ENCODE results near the gene BAZ2A. TPM values are rescaled to one million over a fixed set of nuclear protein-coding genes. Genes with fewer than 3 reads are reported as not detected.

Gene BAZ2A
- total RNA-seq, 4 donors from 2014 or later, result 100.0 to 243 (median 129) TPM

DNA sequence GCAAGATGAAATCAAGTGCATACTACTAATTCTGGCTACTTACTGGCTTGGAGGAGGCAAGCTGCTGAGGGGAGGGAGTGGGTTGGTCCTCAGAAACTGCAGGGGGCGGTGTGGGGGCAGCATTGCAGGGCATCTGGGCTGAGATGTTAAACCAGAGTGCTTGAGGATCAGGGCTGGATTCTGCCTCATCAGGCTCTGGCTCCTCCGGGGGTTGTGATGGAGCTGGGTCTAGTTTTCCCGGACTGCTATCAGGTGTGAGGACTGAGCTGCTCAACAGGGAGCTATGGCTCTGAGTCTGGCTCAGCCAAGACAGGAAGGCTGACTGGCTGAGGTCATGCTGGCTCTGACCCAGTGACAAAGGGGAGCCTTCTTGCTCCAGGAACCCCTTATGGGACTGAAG, 28.6 kb downstream of the BAZ2A start:
- Histone ChIP-seq H3K4me3 (no peak overlapping the region), H3K36me3 (peaks cover 98% of the 10 kb centered on the region), H3K27ac (peak overlapping the region; percentile 43), H3K9me3 (no peaks in the 10 kb centered on the region), H3K4me1 (peaks cover 3% of the 10 kb centered on the region), H3K27me3 (no peaks in the 10 kb centered on the region)
- DNase-seq (ENCODE audit: low spot score in 2 of 2), result no peak
- 67% methylated on average over 1 of the region's 3 CpGs for WGBS
- TF ChIP-seq POLR2AphosphoS5 (IDR thresholded peaks at IDR 0.05) (no peak), POLR2A (IDR thresholded peaks at IDR 0.05) (no peak), EP300 (IDR thresholded peaks at IDR 0.05) (no peak)
- TF ChIP-seq, protein P1, sequence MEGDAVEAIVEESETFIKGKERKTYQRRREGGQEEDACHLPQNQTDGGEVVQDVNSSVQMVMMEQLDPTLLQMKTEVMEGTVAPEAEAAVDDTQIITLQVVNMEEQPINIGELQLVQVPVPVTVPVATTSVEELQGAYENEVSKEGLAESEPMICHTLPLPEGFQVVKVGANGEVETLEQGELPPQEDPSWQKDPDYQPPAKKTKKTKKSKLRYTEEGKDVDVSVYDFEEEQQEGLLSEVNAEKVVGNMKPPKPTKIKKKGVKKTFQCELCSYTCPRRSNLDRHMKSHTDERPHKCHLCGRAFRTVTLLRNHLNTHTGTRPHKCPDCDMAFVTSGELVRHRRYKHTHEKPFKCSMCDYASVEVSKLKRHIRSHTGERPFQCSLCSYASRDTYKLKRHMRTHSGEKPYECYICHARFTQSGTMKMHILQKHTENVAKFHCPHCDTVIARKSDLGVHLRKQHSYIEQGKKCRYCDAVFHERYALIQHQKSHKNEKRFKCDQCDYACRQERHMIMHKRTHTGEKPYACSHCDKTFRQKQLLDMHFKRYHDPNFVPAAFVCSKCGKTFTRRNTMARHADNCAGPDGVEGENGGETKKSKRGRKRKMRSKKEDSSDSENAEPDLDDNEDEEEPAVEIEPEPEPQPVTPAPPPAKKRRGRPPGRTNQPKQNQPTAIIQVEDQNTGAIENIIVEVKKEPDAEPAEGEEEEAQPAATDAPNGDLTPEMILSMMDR (IDR thresholded peaks at IDR 0.05), result no peak

DNA sequence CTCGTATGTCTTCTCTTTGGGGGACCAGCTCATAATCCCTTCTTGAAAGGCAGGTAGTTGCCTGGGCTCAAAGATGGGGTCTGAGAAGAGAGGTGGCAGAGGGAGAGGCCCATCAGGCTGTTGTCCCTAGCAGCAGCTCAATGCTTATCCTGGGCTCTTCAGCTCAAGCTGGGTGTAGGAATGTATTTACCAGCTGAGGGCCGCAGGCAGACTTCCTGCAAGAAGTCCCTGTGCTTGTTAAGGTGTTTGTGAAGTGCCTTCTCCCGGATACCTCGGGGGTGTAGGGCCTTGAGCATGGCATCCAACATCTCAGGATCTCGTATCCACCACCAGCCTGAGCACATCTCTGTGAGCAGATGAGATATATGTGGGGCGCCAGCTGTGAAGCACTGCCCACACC, 29.4 kb downstream of the BAZ2A start:
- no peak overlapping the region for H3K4me3 ChIP-seq
- H3K27ac ChIP-seq, result no peak overlapping the region
- H3K27me3 ChIP-seq, result no peaks in the 10 kb centered on the region
- peaks cover 97% of the 10 kb centered on the region for H3K36me3 ChIP-seq
- DNase-seq (ENCODE audit: low spot score in 2 of 2), result no peak
- WGBS, result 53% methylated on average over 5 of the region's 6 CpGs
- peaks cover 3% of the 10 kb centered on the region for H3K4me1 ChIP-seq
- H3K9me3 ChIP-seq, result no peaks in the 10 kb centered on the region
- TF ChIP-seq EP300 (IDR thresholded peaks at IDR 0.05) (no peak), POLR2A (IDR thresholded peaks at IDR 0.05) (no peak), POLR2AphosphoS5 (IDR thresholded peaks at IDR 0.05) (no peak)
- TF ChIP-seq, protein P1 (IDR thresholded peaks at IDR 0.05), result no peak

DNA sequence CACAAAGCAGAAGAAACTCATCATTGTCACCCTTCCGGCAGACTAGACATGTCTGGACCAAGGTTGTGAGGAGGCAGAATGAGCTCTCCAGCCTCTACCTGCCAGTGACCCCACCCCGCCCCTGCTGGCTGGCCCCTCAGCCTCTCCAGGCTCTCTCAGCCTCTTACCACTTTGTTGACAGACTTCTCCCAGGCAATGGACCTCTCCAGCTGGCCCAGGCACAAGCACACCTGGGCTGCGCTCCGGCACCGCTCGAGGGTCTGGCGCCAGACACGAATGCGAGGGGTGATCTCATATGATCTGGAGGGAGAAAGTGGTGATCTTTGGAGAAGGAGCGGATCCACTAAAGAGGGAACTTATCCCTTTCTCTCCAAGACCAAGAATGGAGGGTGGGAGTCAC, 30.3 kb downstream of the BAZ2A start:
- TF ChIP-seq POLR2AphosphoS5 (IDR thresholded peaks at IDR 0.05), result no peak
- TF ChIP-seq, protein P1 (IDR thresholded peaks at IDR 0.05), result no peak
- no peak for TF ChIP-seq POLR2A (IDR thresholded peaks at IDR 0.05)
- no peak for TF ChIP-seq EP300 (IDR thresholded peaks at IDR 0.05)
- Histone ChIP-seq H3K4me1 (peaks cover 3% of the 10 kb centered on the region), H3K36me3 (peaks cover 91% of the 10 kb centered on the region), H3K27ac (peak overlapping the region; percentile 41), H3K9me3 (no peaks in the 10 kb centered on the region), H3K27me3 (no peaks in the 10 kb centered on the region), H3K4me3 (no peak overlapping the region)
- 44% methylated on average over 7 of the region's 10 CpGs for WGBS
- no peak for DNase-seq (ENCODE audit: low spot score in 2 of 2)

DNA sequence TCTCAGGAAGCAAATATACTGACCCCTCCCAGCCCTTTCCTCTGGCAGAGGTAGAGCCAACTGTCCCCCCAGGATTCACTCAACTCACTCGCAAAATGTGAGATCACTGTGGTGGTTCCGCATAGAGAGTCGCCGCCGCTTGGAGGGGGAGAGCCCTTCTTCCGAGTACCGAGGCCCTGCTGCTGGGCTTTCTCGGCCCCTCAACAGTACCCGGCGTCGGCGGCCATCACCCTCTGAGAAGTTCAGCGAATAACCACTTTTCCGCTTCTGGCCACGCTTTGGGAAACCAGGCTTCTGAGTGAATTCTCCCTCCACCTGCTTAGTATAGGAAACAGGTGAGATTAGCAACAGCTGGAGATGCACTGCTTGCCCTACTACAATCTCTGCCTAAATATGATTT, 31.1 kb downstream of the BAZ2A start:
- 86% methylated on average over 15 of the region's 15 CpGs for WGBS
- H3K36me3 ChIP-seq, result peaks cover 83% of the 10 kb centered on the region
- no peak for DNase-seq (ENCODE audit: low spot score in 2 of 2)
- no peak overlapping the region for H3K4me3 ChIP-seq
- TF ChIP-seq EP300 (IDR thresholded peaks at IDR 0.05), result no peak
- no peak for TF ChIP-seq POLR2AphosphoS5 (IDR thresholded peaks at IDR 0.05)
- TF ChIP-seq POLR2A (IDR thresholded peaks at IDR 0.05), result no peak
- TF ChIP-seq, protein P1 (IDR thresholded peaks at IDR 0.05), result no peak
- H3K4me1 ChIP-seq, result peaks cover 8% of the 10 kb centered on the region
- no peaks in the 10 kb centered on the region for H3K9me3 ChIP-seq
- H3K27ac ChIP-seq, result no peak overlapping the region
- H3K27me3 ChIP-seq, result no peaks in the 10 kb centered on the region

DNA sequence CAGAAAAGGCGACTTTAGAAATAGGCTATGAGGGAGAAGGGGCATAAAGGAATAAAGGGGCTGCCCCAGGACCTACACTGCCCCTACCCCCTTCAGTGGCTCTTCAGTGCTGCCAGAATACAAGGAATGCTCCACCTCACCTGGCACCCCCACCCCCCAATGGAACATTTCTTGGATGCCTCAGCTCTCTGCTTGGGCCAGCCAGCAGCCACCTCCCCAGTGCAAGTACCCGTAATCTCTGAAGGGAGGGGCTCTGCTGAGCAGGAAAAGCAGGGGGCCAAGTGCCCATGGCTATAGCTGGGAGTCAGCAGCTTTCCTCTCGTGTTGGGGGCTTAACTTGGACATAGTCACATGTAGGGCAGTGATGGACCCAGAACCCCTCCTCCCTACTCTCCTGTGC, 33.3 kb downstream of the BAZ2A start:
- WGBS, result 48% methylated on average over 3 of the region's 3 CpGs
- TF ChIP-seq, protein P1 (IDR thresholded peaks at IDR 0.05), result no peak
- TF ChIP-seq POLR2A (IDR thresholded peaks at IDR 0.05), result no peak
- no peak for TF ChIP-seq POLR2AphosphoS5 (IDR thresholded peaks at IDR 0.05)
- TF ChIP-seq EP300 (IDR thresholded peaks at IDR 0.05), result no peak
- H3K27ac ChIP-seq, result no peak overlapping the region
- peaks cover 61% of the 10 kb centered on the region for H3K36me3 ChIP-seq
- no peaks in the 10 kb centered on the region for H3K27me3 ChIP-seq
- no peak for DNase-seq (ENCODE audit: low spot score in 2 of 2)
- H3K4me3 ChIP-seq, result no peak overlapping the region
- peaks cover 12% of the 10 kb centered on the region for H3K4me1 ChIP-seq
- no peaks in the 10 kb centered on the region for H3K9me3 ChIP-seq
